Breast epithelium (tissue), 4 donors: ENCODE measurements around the gene PDX1. TPM values are rescaled to one million over a fixed set of nuclear protein-coding genes. Genes with fewer than 3 reads are reported as not detected.

Source experiments
- DNase-seq, 2 donors: peaks; one replicate each; pipeline ENCODE4 v3.0.0-alpha.2; 2019; ENCODE audit warnings: low spot score in 2 of 2
- H3K27ac ChIP-seq, 2 donors: fragments of 200-600 bp; sonication (generic) in 1 of 2; one replicate each; pipeline ENCODE4 v1.5.1; 2016 to 2019; ENCODE audit warnings: mild to moderate bottlenecking in 1 of 2
- H3K27me3 ChIP-seq, 2 donors: fragments of 200-600 bp; sonication (generic) in 1 of 2; one replicate each; pipeline versions ENCODE4 v1.5.1 to v1.6.0; 2017 to 2019; ENCODE audit warnings: control low read depth in 1 of 2, mild to moderate bottlenecking in 1 of 2
- H3K36me3 ChIP-seq: fragments of 200-600 bp; one replicate; pipeline ENCODE4 v1.5.1; 2019
- H3K4me1 ChIP-seq, 2 donors: fragments of 200-600 bp; sonication (generic); one replicate each; pipeline ENCODE4 v1.5.1; 2016 to 2019; ENCODE audit warnings: control low read depth in 1 of 2
- H3K4me3 ChIP-seq, 3 donors: fragments of 200-600 bp; sonication (generic); 1 replicate in 2 of 3; 2 replicates in 1 of 3; pipeline ENCODE4 v1.5.1; 2016 to 2019; ENCODE audit warnings: mild to moderate bottlenecking in 3 of 3, moderate library complexity in 2 of 3
- H3K9me3 ChIP-seq, 2 donors: fragments of 200-600 bp; sonication (generic) in 1 of 2; one replicate each; pipeline ENCODE4 v1.5.1; 2016 to 2019; ENCODE audit warnings: control low read depth in 1 of 2
- POLR2A ChIP-seq: fragments of 450-650 bp; IDR thresholded peaks from one replicate; pipeline ENCODE4 v1.6.1; 2016; ENCODE audit warnings: antibody characterized with exemption, mild to moderate bottlenecking, moderate library complexity
- POLR2AphosphoS5 ChIP-seq, 3 donors: sonication (generic); formaldehyde crosslinking; IDR thresholded peaks; one replicate each; pipeline ENCODE4 v1.6.1; 2017; ENCODE audit warnings: antibody characterized with exemption in 3 of 3
- intact Hi-C: fragments of 100-400 bp; cut with DNase I; formaldehyde crosslinking; loops from one replicate; pipeline ENCODE4 v1.15.1; 2023; ENCODE audit warnings: low total_unique reads
- total RNA-seq, 3 donors: library from RNA; depleted of rRNA; stranded (reverse); fragments of >200 nt; gene quantifications; one replicate each; pipeline ENCODE4 v1.1.0, GENCODE V29; 2016
- TF ChIP-seq, protein P1 (sequence below), 3 donors: fragments of 450-650 bp; IDR thresholded peaks; one replicate each; pipeline ENCODE4 v1.5.1; 2016 to 2017; ENCODE audit warnings: antibody characterized with exemption in 3 of 3, mild to moderate bottlenecking in 3 of 3, moderate library complexity in 3 of 3

Gene PDX1
- total RNA-seq, 3 donors from 2014 or later, result not detected

DNA sequence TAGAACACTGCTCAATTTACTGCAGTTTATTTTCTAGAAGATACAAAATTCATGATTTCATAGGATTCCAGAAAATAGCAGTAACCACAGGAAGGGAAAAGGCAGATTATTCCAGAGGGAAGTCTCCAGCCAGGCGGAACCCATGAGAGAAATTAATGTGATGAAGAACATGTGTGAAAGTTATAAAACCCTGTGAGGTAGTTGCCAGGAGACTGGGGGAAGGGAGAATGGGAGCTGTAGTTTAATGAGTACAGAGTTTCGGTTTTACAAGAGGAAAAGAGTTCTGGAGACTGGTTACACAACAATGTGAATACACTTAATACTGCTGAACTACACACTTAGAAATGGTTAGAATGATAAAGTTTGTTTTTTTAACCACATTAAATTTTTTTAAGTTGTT lies 14.2 kb upstream of the PDX1 start:
- Histone ChIP-seq H3K36me3 (no peaks in the 10 kb centered on the region), H3K4me3 (no peak overlapping the region), H3K27ac (no peak overlapping the region), H3K9me3 (no peaks in the 10 kb centered on the region), H3K27me3 (peaks cover 0 to 59% of the 10 kb centered on the region in 2 donors), H3K4me1 (no peaks in the 10 kb centered on the region)
- intact Hi-C loops, result loop anchor here (2.0 kb wide), 1 partner anchor 25 kb away; no protein-coding TSS in a partner anchor
- TF ChIP-seq POLR2AphosphoS5 (IDR thresholded peaks at IDR 0.05), result no peak
- TF ChIP-seq, protein P1, sequence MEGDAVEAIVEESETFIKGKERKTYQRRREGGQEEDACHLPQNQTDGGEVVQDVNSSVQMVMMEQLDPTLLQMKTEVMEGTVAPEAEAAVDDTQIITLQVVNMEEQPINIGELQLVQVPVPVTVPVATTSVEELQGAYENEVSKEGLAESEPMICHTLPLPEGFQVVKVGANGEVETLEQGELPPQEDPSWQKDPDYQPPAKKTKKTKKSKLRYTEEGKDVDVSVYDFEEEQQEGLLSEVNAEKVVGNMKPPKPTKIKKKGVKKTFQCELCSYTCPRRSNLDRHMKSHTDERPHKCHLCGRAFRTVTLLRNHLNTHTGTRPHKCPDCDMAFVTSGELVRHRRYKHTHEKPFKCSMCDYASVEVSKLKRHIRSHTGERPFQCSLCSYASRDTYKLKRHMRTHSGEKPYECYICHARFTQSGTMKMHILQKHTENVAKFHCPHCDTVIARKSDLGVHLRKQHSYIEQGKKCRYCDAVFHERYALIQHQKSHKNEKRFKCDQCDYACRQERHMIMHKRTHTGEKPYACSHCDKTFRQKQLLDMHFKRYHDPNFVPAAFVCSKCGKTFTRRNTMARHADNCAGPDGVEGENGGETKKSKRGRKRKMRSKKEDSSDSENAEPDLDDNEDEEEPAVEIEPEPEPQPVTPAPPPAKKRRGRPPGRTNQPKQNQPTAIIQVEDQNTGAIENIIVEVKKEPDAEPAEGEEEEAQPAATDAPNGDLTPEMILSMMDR (IDR thresholded peaks at IDR 0.05), result no peak
- no peak for TF ChIP-seq POLR2A
- no peak for DNase-seq

DNA sequence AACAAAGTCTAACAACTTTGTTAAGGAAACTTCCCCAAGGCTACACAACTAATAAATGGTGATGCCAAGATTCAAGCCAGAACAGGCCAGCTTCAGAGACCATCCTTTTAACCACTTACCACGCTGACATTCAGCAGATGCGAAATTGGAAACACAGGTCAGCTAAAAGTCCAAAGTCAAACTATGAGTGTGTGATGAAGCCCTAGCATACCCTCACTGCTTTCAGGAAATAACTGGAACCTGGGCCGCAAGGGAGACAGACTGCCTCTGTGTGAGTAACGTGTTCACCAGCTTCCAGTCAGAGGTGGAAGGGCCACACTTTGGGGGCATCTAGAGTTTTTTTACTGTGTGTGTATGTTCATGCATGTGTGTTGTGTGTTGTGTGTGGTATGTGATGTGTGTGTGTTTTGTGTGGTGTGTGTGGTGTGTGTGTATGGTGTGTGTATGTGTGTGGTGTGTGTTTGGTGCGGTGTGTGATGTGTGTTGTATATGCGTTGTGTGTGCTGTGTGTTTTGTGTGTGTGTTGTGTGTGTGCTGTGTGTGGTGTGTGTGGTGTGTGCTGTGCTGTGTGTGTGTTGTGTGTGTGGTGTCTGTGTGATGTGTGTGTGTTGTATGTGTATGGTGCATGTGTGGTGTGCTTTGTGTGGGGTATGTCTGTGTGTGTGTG lies 12.5 kb upstream of the PDX1 start:
- intact Hi-C loops, result no loop called here
- Histone ChIP-seq H3K4me1 (no peaks in the 10 kb centered on the region), H3K27me3 (peaks cover 0 to 57% of the 10 kb centered on the region in 2 donors), H3K27ac (no peak overlapping the region), H3K36me3 (no peaks in the 10 kb centered on the region), H3K4me3 (no peak overlapping the region), H3K9me3 (no peaks in the 10 kb centered on the region)
- TF ChIP-seq, protein P1 (IDR thresholded peaks at IDR 0.05), result no peak
- TF ChIP-seq POLR2AphosphoS5 (IDR thresholded peaks at IDR 0.05), result no peak
- no peak for TF ChIP-seq POLR2A
- no peak for DNase-seq

DNA sequence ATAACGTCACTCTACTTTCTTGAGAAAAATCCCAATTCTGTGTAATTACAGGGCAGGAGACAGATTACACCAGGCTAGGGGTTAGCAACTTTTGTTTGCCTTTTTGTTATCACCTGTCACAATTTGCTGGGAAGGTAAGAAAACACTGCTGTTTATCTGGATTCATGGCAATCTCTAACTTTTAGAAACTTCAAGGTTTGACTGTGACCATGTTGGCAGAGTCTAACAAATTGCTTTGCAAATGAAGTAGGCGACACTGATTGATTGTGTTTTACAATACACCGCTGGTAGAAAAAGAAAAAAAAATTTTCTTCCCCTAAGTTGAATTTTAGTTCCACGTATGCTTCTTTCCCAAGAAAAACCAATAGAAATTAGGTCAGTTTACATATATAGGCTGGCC lies 10.4 kb upstream of the PDX1 start:
- Histone ChIP-seq H3K27ac (no peak overlapping the region), H3K36me3 (no peaks in the 10 kb centered on the region), H3K9me3 (no peaks in the 10 kb centered on the region), H3K27me3 (peaks cover 0 to 64% of the 10 kb centered on the region in 2 donors), H3K4me3 (no peak overlapping the region), H3K4me1 (no peaks in the 10 kb centered on the region)
- no peak for DNase-seq
- intact Hi-C loops, result no loop called here
- TF ChIP-seq, protein P1 (IDR thresholded peaks at IDR 0.05), result no peak
- TF ChIP-seq POLR2AphosphoS5 (IDR thresholded peaks at IDR 0.05), result no peak
- TF ChIP-seq POLR2A, result no peak

DNA sequence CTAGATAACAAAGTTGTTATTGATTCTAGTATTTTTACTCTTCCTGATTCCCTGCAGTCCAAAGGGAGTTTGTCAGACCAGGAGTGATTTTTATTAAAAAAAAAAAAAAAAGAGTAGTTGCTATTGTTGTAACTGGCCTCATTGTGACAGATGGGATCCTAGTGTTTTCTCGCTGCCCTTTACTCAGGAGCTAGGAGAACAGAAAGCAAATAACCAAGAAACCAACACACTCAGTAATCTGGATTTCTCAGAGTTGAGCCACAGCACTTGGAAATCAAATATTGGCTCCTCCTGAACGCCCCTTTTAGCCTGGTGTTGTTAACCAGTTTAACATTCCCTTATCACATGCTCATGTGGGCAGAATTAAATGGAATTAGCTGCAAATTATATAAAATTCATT lies 8.3 kb upstream of the PDX1 start:
- Histone ChIP-seq H3K27me3 (peaks cover 0 to 77% of the 10 kb centered on the region in 2 donors), H3K4me1 (no peaks in the 10 kb centered on the region), H3K9me3 (no peaks in the 10 kb centered on the region), H3K27ac (no peak overlapping the region), H3K36me3 (no peaks in the 10 kb centered on the region), H3K4me3 (no peak overlapping the region)
- DNase-seq, result no peak
- intact Hi-C loops, result no loop called here
- TF ChIP-seq POLR2A (no peak), POLR2AphosphoS5 (IDR thresholded peaks at IDR 0.05) (no peak)
- TF ChIP-seq, protein P1 (IDR thresholded peaks at IDR 0.05), result no peak

DNA sequence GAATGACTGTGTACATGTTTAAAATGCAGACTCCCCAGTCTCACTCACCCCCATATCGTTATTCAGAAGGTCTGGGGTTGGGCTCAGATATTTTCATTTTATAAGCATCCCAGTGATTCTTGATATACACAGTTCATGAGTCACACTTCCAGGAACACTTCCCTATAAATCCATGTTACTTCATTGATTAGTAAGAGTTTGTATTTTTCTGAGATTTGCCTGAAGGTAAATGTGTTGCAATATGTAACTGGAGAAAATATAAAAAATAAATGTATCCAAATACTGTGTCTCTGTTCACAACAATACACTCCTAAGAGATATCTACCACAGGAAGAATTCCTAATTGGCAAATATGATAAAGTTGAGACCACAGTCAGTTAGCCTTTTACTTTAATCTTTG lies 6.6 kb upstream of the PDX1 start:
- H3K4me1 ChIP-seq, result no peaks in the 10 kb centered on the region
- TF ChIP-seq, protein P1 (IDR thresholded peaks at IDR 0.05), result no peak
- TF ChIP-seq POLR2A (no peak), POLR2AphosphoS5 (IDR thresholded peaks at IDR 0.05) (no peak)
- H3K9me3 ChIP-seq, result no peaks in the 10 kb centered on the region
- no peak for DNase-seq
- H3K27ac ChIP-seq, result no peak overlapping the region
- H3K27me3 ChIP-seq, result peaks cover 0 to 84% of the 10 kb centered on the region in 2 donors
- H3K36me3 ChIP-seq, result no peaks in the 10 kb centered on the region
- H3K4me3 ChIP-seq, result no peak overlapping the region
- intact Hi-C loops, result no loop called here
